IPS DF 6.9 (cell line): ENCODE data around the gene KIFC1.
A peak's percentile ranks its signal among the peaks of the same experiment; 100 is the strongest.
"Not testable (repeated sequence)": the region's sequence is repeated elsewhere in the genome, so short reads cannot be mapped to it uniquely, and the experiment has no call there.

Source experiments
- DNase-seq: peaks from one replicate; pipeline ENCODE4 v3.0.0-alpha.2; 2013; ENCODE audit warnings: low read depth, low spot score
- H3K27ac ChIP-seq: one replicate; pipeline ENCODE4 v1.5.1; 2013; ENCODE audit warnings: low read length, control low read depth
- H3K27me3 ChIP-seq: 2 replicates; pipeline ENCODE4 v1.6.1; 2013; ENCODE audit warnings: mild to moderate bottlenecking, low read length; ENCODE audit not compliant: control insufficient read depth, insufficient read depth
- H3K36me3 ChIP-seq: 2 replicates; pipeline ENCODE4 v1.6.1; 2013; ENCODE audit warnings: low read length; ENCODE audit not compliant: control insufficient read depth, insufficient read depth
- H3K4me1 ChIP-seq: 2 replicates; pipeline ENCODE4 v1.6.1; 2013; ENCODE audit warnings: low read length; ENCODE audit not compliant: control insufficient read depth, insufficient read depth
- H3K4me3 ChIP-seq: 2 replicates; pipeline ENCODE4 v1.5.1; 2013; ENCODE audit warnings: mild to moderate bottlenecking, low read length
- H3K9me3 ChIP-seq: 2 replicates; pipeline ENCODE4 v1.6.1; 2013; ENCODE audit warnings: low read length, inconsistent platforms; ENCODE audit not compliant: control insufficient read depth, insufficient read depth
- WGBS: extraction: QIAGEN DNeasy Blood & Tissue Kit; methylation state at CpG from one replicate; pipeline ENCODE4 v1.1.7; 2013; ENCODE audit warnings: mixed read lengths, missing lambda C conversion rate; ENCODE audit not compliant: insufficient read length, insufficient coverage; 5-methylcytosine and 5-hydroxymethylcytosine counted together

The KIFC1 gene

GRCh38 chr6:33375143-33375671, 16.4 kb upstream of the KIFC1 start:
- Histone ChIP-seq H3K4me3 (no peak overlapping the region), H3K9me3 (no peaks in the 10 kb centered on the region), H3K36me3 (no peaks in the 10 kb centered on the region), H3K27ac (no peak overlapping the region), H3K4me1 (peaks cover 5% of the 10 kb centered on the region; the same call in 1 of the 2 replicates), H3K27me3 (no peaks in the 10 kb centered on the region)
- DNase-seq = no peak
- no CpG with 5 or more reads among the region's 9 CpGs for WGBS

GRCh38 chr6:33377171-33377570, 14.5 kb upstream of the KIFC1 start:
- no peaks in the 10 kb centered on the region for H3K9me3 ChIP-seq
- H3K36me3 ChIP-seq = no peaks in the 10 kb centered on the region
- no peak for DNase-seq
- H3K27me3 ChIP-seq = no peaks in the 10 kb centered on the region
- H3K4me3 ChIP-seq = no peak overlapping the region
- no CpG with 5 or more reads among the region's 4 CpGs for whole genome bisulfite sequencing
- H3K4me1 ChIP-seq = peaks cover 5% of the 10 kb centered on the region; the same call in 1 of the 2 replicates
- H3K27ac ChIP-seq = no peak overlapping the region

- no CpG with 5 or more reads among the region's 10 CpGs for WGBS
Observed at GRCh38 chr6:33379184-33379583, 12.4 kb upstream of the KIFC1 start.

DNA sequence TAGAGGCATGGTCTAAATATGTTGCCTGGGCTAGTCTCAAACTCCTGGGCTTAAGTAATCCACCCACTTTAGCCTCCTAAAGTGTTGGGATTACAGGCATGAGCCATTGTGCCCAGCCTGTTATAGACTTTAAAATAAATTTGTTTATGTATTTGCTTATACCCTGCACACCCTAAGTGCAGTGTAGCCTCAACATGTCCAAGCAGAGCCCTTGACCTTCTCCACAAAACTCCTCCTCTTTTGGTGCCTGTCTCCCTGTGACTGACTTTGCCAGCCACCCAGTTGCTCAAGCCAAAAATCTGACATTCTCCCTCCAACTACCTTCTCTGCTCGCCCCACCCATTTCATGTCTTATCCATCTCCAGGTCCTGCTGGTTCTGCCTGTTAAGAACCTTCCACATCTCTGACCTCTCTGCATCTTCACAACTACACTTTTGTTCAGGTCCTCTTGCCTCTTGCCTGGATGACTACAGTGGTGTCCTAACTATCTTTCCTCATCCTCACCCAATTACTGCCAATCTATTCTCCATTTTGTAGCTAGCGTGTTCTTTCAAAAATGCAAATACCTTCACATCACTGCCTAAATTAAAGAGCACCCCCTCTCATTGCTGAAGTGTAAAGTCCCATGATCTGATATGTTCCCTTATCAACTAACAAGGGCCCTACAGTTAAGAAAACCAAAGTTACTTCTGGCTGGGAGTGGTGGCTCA, 11.2 kb upstream of the KIFC1 start:
- no peaks in the 10 kb centered on the region for H3K4me1 ChIP-seq
- H3K36me3 ChIP-seq = no peaks in the 10 kb centered on the region
- H3K27me3 ChIP-seq = no peaks in the 10 kb centered on the region
- DNase-seq = no peak
- H3K4me3 ChIP-seq = no peak overlapping the region
- no CpG with 5 or more reads among the region's 2 CpGs for WGBS
- H3K27ac ChIP-seq = no peak overlapping the region
- no peaks in the 10 kb centered on the region for H3K9me3 ChIP-seq

More at GRCh38 chr6:33379184-33379583, 12.4 kb upstream of the KIFC1 start:
- DNase-seq, H3K36me3 ChIP-seq, H3K27ac ChIP-seq, H3K27me3 ChIP-seq, H3K9me3 ChIP-seq, H3K4me3 ChIP-seq, H3K4me1 ChIP-seq: not testable (repeated sequence)

GRCh38 chr6:33383427-33384185, 8.0 kb upstream of the KIFC1 start:
- no CpG with 5 or more reads among the region's 10 CpGs for WGBS
- H3K4me1 ChIP-seq = no peaks in the 10 kb centered on the region
- no peak overlapping the region for H3K4me3 ChIP-seq
- no peak for DNase-seq
- no peaks in the 10 kb centered on the region for H3K36me3 ChIP-seq
- H3K27ac ChIP-seq = no peak overlapping the region
- no peaks in the 10 kb centered on the region for H3K27me3 ChIP-seq
- H3K9me3 ChIP-seq = no peaks in the 10 kb centered on the region

DNA sequence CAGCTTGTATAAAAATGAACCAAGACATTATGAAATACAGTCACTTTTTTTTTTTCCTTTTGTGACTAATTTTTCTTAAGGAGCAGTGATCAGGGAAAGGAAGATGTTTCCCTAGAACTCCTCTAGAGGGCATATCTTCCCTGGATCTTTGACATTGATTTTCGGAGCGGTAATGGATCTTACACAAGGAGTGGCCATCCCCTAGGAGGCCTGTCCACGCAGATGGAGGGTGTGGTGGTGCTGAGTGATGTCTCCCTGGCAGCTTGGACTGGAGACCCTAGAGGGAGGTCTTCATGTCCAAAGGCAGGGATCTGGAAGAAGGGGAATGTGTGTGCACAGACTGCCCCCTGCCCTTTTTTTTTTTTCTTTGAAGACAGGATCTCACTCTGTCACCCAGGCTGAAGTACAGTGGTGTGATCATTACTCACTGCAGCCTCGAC, 7.0 kb upstream of the KIFC1 start:
- WGBS = no CpG with 5 or more reads among the region's 4 CpGs
- H3K36me3 ChIP-seq = no peaks in the 10 kb centered on the region
- no peak overlapping the region for H3K27ac ChIP-seq
- no peaks in the 10 kb centered on the region for H3K4me1 ChIP-seq
- DNase-seq = no peak
- no peaks in the 10 kb centered on the region for H3K27me3 ChIP-seq
- H3K4me3 ChIP-seq = no peak overlapping the region
- no peaks in the 10 kb centered on the region for H3K9me3 ChIP-seq

DNA sequence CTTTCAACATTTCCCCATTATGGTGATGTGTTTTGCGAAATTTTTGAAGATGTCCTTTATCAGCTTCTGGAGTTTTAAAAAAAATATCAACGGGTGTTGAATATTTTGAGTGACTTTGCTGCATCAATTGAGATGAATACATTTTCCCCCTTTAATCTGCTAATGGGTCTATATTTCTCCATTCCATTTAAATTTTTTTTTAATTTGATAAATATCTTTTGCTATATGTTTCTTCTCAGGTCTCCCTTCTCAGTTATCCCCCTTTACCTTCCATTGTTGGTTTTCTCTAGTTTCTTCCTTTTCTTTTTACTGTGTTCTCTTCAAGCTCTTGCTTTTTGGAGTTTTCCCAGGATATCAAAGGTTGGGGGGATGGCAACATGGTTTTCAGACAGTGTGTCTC, 1.4 kb upstream of the KIFC1 start:
- H3K4me3 ChIP-seq = no peak overlapping the region
- no peak for DNase-seq
- peaks cover 2% of the 10 kb centered on the region; the same call in 1 of the 2 replicates for H3K4me1 ChIP-seq
- WGBS = no CpG with 5 or more reads among the region's 2 CpGs
- no peaks in the 10 kb centered on the region for H3K9me3 ChIP-seq
- no peaks in the 10 kb centered on the region for H3K27me3 ChIP-seq
- no peaks in the 10 kb centered on the region for H3K36me3 ChIP-seq
- H3K27ac ChIP-seq = no peak overlapping the region

DNA sequence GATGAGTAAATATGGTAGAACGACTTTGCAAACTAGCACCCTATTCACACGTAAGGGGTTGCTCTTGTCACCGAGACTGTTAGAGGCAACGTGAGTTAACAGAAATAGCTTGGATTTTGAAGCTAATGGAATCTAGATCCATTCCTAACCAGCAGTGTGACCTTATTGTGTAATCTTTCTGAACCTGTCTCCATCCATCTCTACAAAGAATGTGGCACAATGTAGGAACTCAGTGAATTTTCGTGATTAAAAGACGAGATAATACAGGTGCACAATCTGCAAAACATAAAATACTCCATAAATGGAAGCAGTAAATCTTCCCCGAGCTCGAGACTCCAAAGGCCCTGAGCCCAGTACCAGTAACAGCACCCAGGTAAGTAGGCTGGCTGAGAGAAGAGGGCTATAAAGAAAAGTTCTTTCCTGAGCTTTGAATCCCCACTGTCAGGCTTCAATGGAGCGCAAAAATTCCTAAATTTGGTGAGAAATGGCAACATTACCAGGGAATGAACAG, 801 bp upstream of the KIFC1 start:
- WGBS = no CpG with 5 or more reads among the region's 9 CpGs
- Histone ChIP-seq H3K9me3 (no peaks in the 10 kb centered on the region), H3K27me3 (no peaks in the 10 kb centered on the region), H3K36me3 (no peaks in the 10 kb centered on the region), H3K4me1 (peaks cover 2% of the 10 kb centered on the region; the same call in 1 of the 2 replicates), H3K4me3 (no peak overlapping the region; the same call in 1 of the 2 replicates), H3K27ac (no peak overlapping the region)
- DNase-seq = no peak

GRCh38 chr6:33391922-33392594, 435 bp downstream of the KIFC1 start:
- Histone ChIP-seq H3K27ac (no peak overlapping the region), H3K27me3 (no peaks in the 10 kb centered on the region), H3K4me3 (peak overlapping the region; percentile 97), H3K4me1 (peaks cover 2% of the 10 kb centered on the region; the same call in 1 of the 2 replicates), H3K36me3 (no peaks in the 10 kb centered on the region), H3K9me3 (no peaks in the 10 kb centered on the region)
- no peak for DNase-seq
- no CpG with 5 or more reads among the region's 31 CpGs for WGBS

- H3K4me1 ChIP-seq = peaks cover 2% of the 10 kb centered on the region; the same call in 1 of the 2 replicates
- H3K27ac ChIP-seq = no peak overlapping the region
- no peaks in the 10 kb centered on the region for H3K27me3 ChIP-seq
- WGBS = no CpG with 5 or more reads among the region's 5 CpGs
- no peaks in the 10 kb centered on the region for H3K9me3 ChIP-seq
- DNase-seq = no peak
- H3K4me3 ChIP-seq = peak overlapping the region; percentile 97; the same call in 1 of the 2 replicates
- H3K36me3 ChIP-seq = no peaks in the 10 kb centered on the region; the same call in 1 of the 2 replicates
Observed at GRCh38 chr6:33392595-33392948, 949 bp downstream of the KIFC1 start.
